GM21576 (cell line): ENCODE measurements around the gene RACK1.

Experiments used
- ATAC-seq: cut with Tn5 transposase; IDR thresholded peaks from one replicate; pipeline ENCODE4 v1.9.1; 2021; ENCODE audit warnings: mild to moderate bottlenecking, moderate library complexity; ENCODE audit not compliant: unreplicated experiment

Gene RACK1

GRCh38 chr5:181234455-181235306 is 9.0 kb downstream of the RACK1 start:
- ATAC-seq, result no peak

GRCh38 chr5:181233801-181234454 is 9.8 kb downstream of the RACK1 start:
- no peak for ATAC-seq

GRCh38 chr5:181233088-181233800 is 10.5 kb downstream of the RACK1 start:
- ATAC-seq, result no peak

- ATAC-seq, result no peak
Measured at GRCh38 chr5:181232593-181232992, 11.1 kb downstream of the RACK1 start.

- no peak for ATAC-seq
Measured at GRCh38 chr5:181231432-181231831, 12.3 kb downstream of the RACK1 start.

GRCh38 chr5:181230551-181230950 is 13.2 kb downstream of the RACK1 start:
- no peak for ATAC-seq

GRCh38 chr5:181229996-181230395 is 13.7 kb downstream of the RACK1 start:
- ATAC-seq, result no peak

- no peak for ATAC-seq
Measured at GRCh38 chr5:181224390-181225229, 19.1 kb downstream of the RACK1 start.

GRCh38 chr5:181223729-181224389 is 19.8 kb downstream of the RACK1 start:
- no peak for ATAC-seq

- peak; percentile 56 for ATAC-seq
Measured at GRCh38 chr5:181223058-181223728, 20.5 kb downstream of the RACK1 start, which contains the start of gene TRIM41. TSS of gene TRIM41 (plus strand) at chr5:181223281. CDS start at chr5:181224000, 719 bp downstream.

GRCh38 chr5:181222630-181223057 is 21.1 kb downstream of the RACK1 start:
- no peak for ATAC-seq

- ATAC-seq, result no peak
Measured at GRCh38 chr5:181221792-181222629, 21.7 kb downstream of the RACK1 start.

GRCh38 chr5:181221105-181221791 is 22.5 kb downstream of the RACK1 start:
- no peak for ATAC-seq

GRCh38 chr5:181220178-181220515 is 23.6 kb downstream of the RACK1 start:
- ATAC-seq, result no peak

- no peak for ATAC-seq
Measured at GRCh38 chr5:181219262-181220177, 24.2 kb downstream of the RACK1 start.

- ATAC-seq, result no peak
Measured at GRCh38 chr5:181218795-181219124, 24.9 kb downstream of the RACK1 start.

- ATAC-seq, result peak; percentile 26
Measured at GRCh38 chr5:181217803-181218062, 26.0 kb downstream of the RACK1 start.
